Trophoblast cell (in vitro differentiated cells and primary cell): Measurements from ENCODE around the gene PPP1R14D.
A peak's percentile ranks its signal among the peaks of the same experiment; 100 is the strongest.

Experiments
- DNase-seq, 2 donors: peaks; one replicate each; pipeline ENCODE4 v3.0.0-alpha.2; 2016
- H2AFZ ChIP-seq: 2 replicates; pipeline ENCODE4 v1.6.1; 2013; ENCODE audit warnings: low read length, moderate library complexity, mild to moderate bottlenecking; ENCODE audit not compliant: insufficient read depth, poor library complexity
- H2AK5ac ChIP-seq: 2 replicates; pipeline ENCODE4 v1.6.1; 2013; ENCODE audit warnings: mild to moderate bottlenecking, low read length
- H2BK120ac ChIP-seq: 2 replicates; pipeline ENCODE4 v1.6.1; 2013; ENCODE audit warnings: low read length, mild to moderate bottlenecking, moderate library complexity; ENCODE audit not compliant: insufficient read depth, poor library complexity
- H2BK12ac ChIP-seq: 2 replicates; pipeline ENCODE4 v1.6.1; 2013; ENCODE audit warnings: mild to moderate bottlenecking, low read length, moderate library complexity
- H2BK5ac ChIP-seq: 2 replicates; pipeline ENCODE4 v1.6.1; 2013; ENCODE audit warnings: low read length, low read depth, moderate library complexity, mild to moderate bottlenecking; ENCODE audit not compliant: poor library complexity
- H3K14ac ChIP-seq: 2 replicates; pipeline ENCODE4 v1.6.1; 2013; ENCODE audit warnings: mild to moderate bottlenecking, low read length
- H3K18ac ChIP-seq: 2 replicates; pipeline ENCODE4 v1.6.1; 2013; ENCODE audit warnings: mild to moderate bottlenecking, low read length
- H3K23ac ChIP-seq: 2 replicates; pipeline ENCODE4 v1.6.1; 2013; ENCODE audit warnings: low read length
- H3K27ac ChIP-seq: 2 replicates; pipeline ENCODE4 v1.5.1; 2013; ENCODE audit warnings: low read depth, mild to moderate bottlenecking, inconsistent platforms, low read length, moderate library complexity
- H3K27me3 ChIP-seq: 2 replicates; pipeline ENCODE4 v1.6.1; 2013; ENCODE audit warnings: inconsistent platforms, mild to moderate bottlenecking, low read length, moderate library complexity; ENCODE audit not compliant: insufficient read depth
- H3K36me3 ChIP-seq, 2 experiments: 1 replicate in 1 of 2; 2 replicates in 1 of 2; pipeline ENCODE4 v1.6.1; 2013; ENCODE audit warnings: low read length in 2 of 2, mild to moderate bottlenecking in 2 of 2, moderate library complexity in 1 of 2; ENCODE audit not compliant: insufficient read depth in 2 of 2, control insufficient read depth in 1 of 2
- H3K4ac ChIP-seq: 2 replicates; pipeline ENCODE4 v1.6.1; 2013; ENCODE audit warnings: low read depth, mild to moderate bottlenecking, low read length, moderate library complexity
- H3K4me1 ChIP-seq, 2 experiments: 1 replicate in 1 of 2; 2 replicates in 1 of 2; pipeline ENCODE4 v1.6.1; 2013; ENCODE audit warnings: low read length in 2 of 2, mild to moderate bottlenecking in 2 of 2, moderate library complexity in 1 of 2; ENCODE audit not compliant: insufficient read depth in 2 of 2, control insufficient read depth in 1 of 2
- H3K4me2 ChIP-seq: 2 replicates; pipeline ENCODE4 v1.6.1; 2013; ENCODE audit warnings: inconsistent platforms, mild to moderate bottlenecking, low read length, moderate library complexity
- H3K4me3 ChIP-seq: 2 replicates; pipeline ENCODE4 v1.5.1; 2013; ENCODE audit warnings: mild to moderate bottlenecking, low read depth, low read length, inconsistent platforms
- H3K79me1 ChIP-seq: one replicate; pipeline ENCODE4 v1.6.1; 2013; ENCODE audit warnings: low read length
- H3K79me2 ChIP-seq: 2 replicates; pipeline ENCODE4 v1.6.1; 2013; ENCODE audit warnings: low read length, mild to moderate bottlenecking; ENCODE audit not compliant: control insufficient read depth, insufficient read depth, poor library complexity
- H3K9ac ChIP-seq: 2 replicates; pipeline ENCODE4 v1.6.1; 2013; ENCODE audit warnings: mild to moderate bottlenecking, low read length
- H3K9me3 ChIP-seq: 2 replicates; pipeline ENCODE4 v1.6.1; 2013; ENCODE audit warnings: low read depth, mild to moderate bottlenecking, control low read depth, inconsistent platforms, low read length; ENCODE audit not compliant: insufficient read depth
- H4K12ac ChIP-seq: 2 replicates; pipeline ENCODE4 v1.6.1; 2013; ENCODE audit warnings: low read depth, mild to moderate bottlenecking, low read length, moderate library complexity
- H4K8ac ChIP-seq: 2 replicates; pipeline ENCODE4 v1.6.1; 2013; ENCODE audit warnings: low read depth, mild to moderate bottlenecking, low read length, moderate library complexity
- H4K91ac ChIP-seq: one replicate; pipeline ENCODE4 v1.6.1; 2013; ENCODE audit warnings: low read depth, mild to moderate bottlenecking, low read length, moderate library complexity
- WGBS: extraction: QIAGEN DNeasy Blood & Tissue Kit; methylation state at CpG from one replicate; pipeline ENCODE4 v1.1.7; 2013; ENCODE audit warnings: missing lambda C conversion rate; ENCODE audit not compliant: insufficient read length, insufficient coverage; ENCODE audit errors: extremely low coverage; 5-methylcytosine and 5-hydroxymethylcytosine counted together

Gene PPP1R14D

DNA sequence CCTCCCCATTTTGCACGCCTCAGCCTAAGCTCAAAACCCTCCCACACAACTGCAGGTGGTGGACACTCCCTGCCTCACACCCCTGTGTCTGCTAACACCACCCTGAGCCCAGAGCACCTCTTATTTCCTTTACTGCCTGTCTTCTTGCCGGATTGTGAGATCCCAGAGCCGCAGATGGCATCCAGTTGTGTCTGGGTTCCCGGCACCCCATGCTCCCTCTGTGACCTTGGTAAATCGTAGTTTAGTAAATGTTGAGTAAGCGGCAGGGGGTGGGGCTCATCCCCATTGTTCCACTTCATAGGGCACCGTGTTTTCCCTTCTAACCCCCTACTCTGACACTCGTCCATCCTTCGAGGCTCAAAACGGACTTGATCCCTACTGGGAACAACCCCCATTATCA, 30.2 kb upstream of the PPP1R14D start:
- peaks cover 12 to 13% of the 10 kb centered on the region in 2 experiments for H3K4me1 ChIP-seq
- no peaks in the 10 kb centered on the region for H3K27me3 ChIP-seq
- H3K23ac ChIP-seq, result no peak overlapping the region
- no CpG with 5 or more reads among the region's 10 CpGs for WGBS
- no peak overlapping the region for H3K27ac ChIP-seq
- no peaks in the 10 kb centered on the region for H3K79me2 ChIP-seq
- no peak overlapping the region for H2AFZ ChIP-seq
- no peak overlapping the region for H3K18ac ChIP-seq
- H4K91ac ChIP-seq, result no peak overlapping the region
- no peak overlapping the region for H3K4me3 ChIP-seq
- H3K9me3 ChIP-seq, result no peaks in the 10 kb centered on the region
- H2BK5ac ChIP-seq, result no peak overlapping the region
- H3K79me1 ChIP-seq, result peaks cover 7% of the 10 kb centered on the region
- H2BK120ac ChIP-seq, result no peak overlapping the region
- H3K4me2 ChIP-seq, result no peak overlapping the region
- DNase-seq, result no peak
- peak overlapping the region; percentile 6 for H2BK12ac ChIP-seq
- no peak overlapping the region for H4K8ac ChIP-seq
- H2AK5ac ChIP-seq, result no peak overlapping the region
- no peak overlapping the region for H3K4ac ChIP-seq
- H3K9ac ChIP-seq, result no peak overlapping the region
- H4K12ac ChIP-seq, result no peak overlapping the region
- peaks cover 39 to 40% of the 10 kb centered on the region in 2 experiments for H3K36me3 ChIP-seq
- no peak overlapping the region for H3K14ac ChIP-seq

DNA sequence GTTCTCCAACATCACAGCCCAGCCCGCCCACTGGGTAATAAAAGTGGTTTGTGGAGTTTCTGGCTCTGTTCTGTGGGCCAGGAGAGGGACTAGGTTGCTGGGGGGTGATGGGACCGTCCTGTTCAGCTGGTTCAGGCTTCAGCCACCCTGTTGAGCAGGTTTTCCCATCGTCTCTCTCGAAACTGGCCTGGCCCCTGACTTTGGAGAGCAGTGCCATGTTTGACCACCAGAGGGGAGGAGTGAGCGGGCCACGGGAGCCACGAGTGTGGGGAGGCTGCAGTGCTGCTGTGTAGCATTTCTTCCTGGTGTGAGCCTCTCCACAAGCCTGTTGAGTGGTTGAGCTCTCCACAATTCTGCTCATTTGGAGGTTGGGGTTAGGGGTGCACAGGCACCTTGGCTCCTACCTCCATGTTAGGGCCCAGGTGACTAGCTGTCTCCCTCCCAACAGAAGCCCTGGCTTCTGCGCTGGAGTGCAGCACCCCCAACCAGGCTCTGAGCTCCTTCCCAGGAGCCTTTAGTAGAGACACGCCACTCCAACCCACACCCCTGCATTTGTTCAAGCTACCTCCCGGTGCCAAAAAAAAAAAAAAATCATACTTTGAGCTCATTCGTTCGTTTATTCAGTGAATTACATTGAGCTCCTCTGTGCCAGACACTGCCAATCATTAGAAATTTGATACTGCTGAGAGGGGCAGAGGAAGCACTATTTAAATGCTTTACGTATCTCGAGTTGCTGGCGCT, 29.3 kb upstream of the PPP1R14D start:
- Histone ChIP-seq H2BK12ac (peak overlapping the region; percentile 6), H3K9me3 (no peaks in the 10 kb centered on the region), H3K4ac (peak overlapping the region; percentile 4), H2AFZ (no peak overlapping the region), H3K27me3 (no peaks in the 10 kb centered on the region), H3K4me3 (no peak overlapping the region), H3K14ac (no peak overlapping the region), H3K79me1 (peaks cover 7% of the 10 kb centered on the region), H2BK120ac (no peak overlapping the region), H3K79me2 (no peaks in the 10 kb centered on the region), H2AK5ac (peak overlapping the region; percentile 30), H3K9ac (no peak overlapping the region), H4K8ac (peak overlapping the region; percentile 72), H3K4me2 (peak overlapping the region; percentile 9), H3K18ac (peak overlapping the region; percentile 39), H4K91ac (peak overlapping the region; percentile 19), H3K27ac (peak overlapping the region; percentile 82), H2BK5ac (peak overlapping the region; percentile 9), H3K23ac (no peak overlapping the region), H3K4me1 (peaks cover 12 to 13% of the 10 kb centered on the region in 2 experiments), H4K12ac (peak overlapping the region; percentile 73), H3K36me3 (peaks cover 48 to 50% of the 10 kb centered on the region in 2 experiments)
- WGBS, result no CpG with 5 or more reads among the region's 15 CpGs
- peak; percentile 91 to 97 for DNase-seq

DNA sequence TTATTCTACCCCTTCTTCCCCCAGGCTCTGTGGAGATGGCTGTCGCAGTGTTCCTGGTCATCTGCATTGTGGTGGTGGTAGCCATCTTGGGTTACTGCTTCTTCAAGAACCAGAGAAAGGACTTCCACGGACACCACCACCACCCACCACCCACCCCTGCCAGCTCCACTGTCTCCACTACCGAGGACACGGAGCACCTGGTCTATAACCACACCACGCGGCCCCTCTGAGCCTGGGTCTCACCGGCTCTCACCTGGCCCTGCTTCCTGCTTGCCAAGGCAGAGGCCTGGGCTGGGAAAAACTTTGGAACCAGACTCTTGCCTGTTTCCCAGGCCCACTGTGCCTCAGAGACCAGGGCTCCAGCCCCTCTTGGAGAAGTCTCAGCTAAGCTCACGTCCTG, 28.2 kb upstream of the PPP1R14D start:
- Histone ChIP-seq H3K14ac (peak overlapping the region; percentile 56), H3K27ac (peak overlapping the region; percentile 82), H3K4me2 (no peak overlapping the region), H3K9me3 (no peaks in the 10 kb centered on the region), H3K4me3 (no peak overlapping the region), H2BK5ac (peak overlapping the region; percentile 65), H3K4me1 (peaks cover 12 to 13% of the 10 kb centered on the region in 2 experiments), H3K79me1 (peaks cover 7% of the 10 kb centered on the region), H4K8ac (peak overlapping the region; percentile 72), H3K27me3 (no peaks in the 10 kb centered on the region), H2BK12ac (peak overlapping the region; percentile 42), H2AFZ (no peak overlapping the region), H4K12ac (peak overlapping the region; percentile 45), H3K9ac (no peak overlapping the region), H3K36me3 (peaks cover 50 to 54% of the 10 kb centered on the region in 2 experiments), H2BK120ac (peak overlapping the region; percentile 59), H3K79me2 (no peaks in the 10 kb centered on the region), H2AK5ac (peak overlapping the region; percentile 39), H3K18ac (peak overlapping the region; percentile 39), H3K4ac (peak overlapping the region; percentile 21), H3K23ac (no peak overlapping the region), H4K91ac (peak overlapping the region; percentile 77)
- WGBS, result no CpG with 5 or more reads among the region's 8 CpGs
- DNase-seq, result no peak

DNA sequence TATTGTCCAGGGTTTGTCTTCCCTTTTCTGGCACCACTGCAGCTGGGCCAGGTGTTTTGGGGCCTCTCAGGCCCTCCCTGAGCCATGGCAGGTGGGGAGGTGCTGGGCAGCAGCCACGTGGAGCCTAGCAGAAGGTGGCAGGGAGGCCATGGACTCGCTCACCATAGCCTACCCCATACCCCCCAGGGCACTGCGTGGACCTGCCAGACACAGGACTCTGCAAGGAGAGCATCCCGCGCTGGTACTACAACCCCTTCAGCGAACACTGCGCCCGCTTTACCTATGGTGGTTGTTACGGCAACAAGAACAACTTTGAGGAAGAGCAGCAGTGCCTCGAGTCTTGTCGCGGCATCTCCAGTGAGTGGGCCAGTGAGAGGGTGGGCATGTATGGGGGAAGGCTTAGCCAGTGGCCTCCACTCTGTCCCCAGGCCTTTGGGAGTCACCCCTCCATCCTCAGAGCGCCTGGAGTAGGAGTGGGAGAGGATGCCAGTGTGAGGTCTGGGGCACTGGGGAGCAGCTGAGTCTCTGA, 27.3 kb upstream of the PPP1R14D start:
- Histone ChIP-seq H3K36me3 (peaks cover 51 to 61% of the 10 kb centered on the region in 2 experiments), H4K8ac (no peak overlapping the region), H2BK5ac (no peak overlapping the region), H3K27me3 (no peaks in the 10 kb centered on the region), H3K4ac (no peak overlapping the region), H3K14ac (no peak overlapping the region), H3K9me3 (no peaks in the 10 kb centered on the region), H3K4me1 (peaks cover 12 to 13% of the 10 kb centered on the region in 2 experiments), H3K79me2 (no peaks in the 10 kb centered on the region), H2BK12ac (no peak overlapping the region), H2AK5ac (no peak overlapping the region), H3K79me1 (peaks cover 7% of the 10 kb centered on the region), H3K23ac (no peak overlapping the region), H3K18ac (no peak overlapping the region), H3K27ac (no peak overlapping the region), H3K4me2 (no peak overlapping the region), H3K4me3 (no peak overlapping the region), H2AFZ (no peak overlapping the region), H2BK120ac (no peak overlapping the region), H3K9ac (no peak overlapping the region), H4K91ac (no peak overlapping the region), H4K12ac (no peak overlapping the region)
- DNase-seq, result no peak
- no CpG with 5 or more reads among the region's 13 CpGs for WGBS
